K562 (cell line): ENCODE measurements around the gene ZNF224. TPM values are rescaled to one million over a fixed set of nuclear protein-coding genes. Genes with fewer than 3 reads are reported as not detected.

ENCODE experiments used
- MTA1 ChIP-seq: fragments of 450-650 bp; IDR thresholded peaks from 2 replicates; pipeline ENCODE4 v1.6.1; 2017; ENCODE audit warnings: borderline replicate concordance
- NR2C1 ChIP-seq, 2 experiments: fragments of 450-650 bp; IDR thresholded peaks; 2 replicates each; pipeline ENCODE4 v1.6.1; 2017; ENCODE audit warnings: mild to moderate bottlenecking in 2 of 2, antibody characterized with exemption in 1 of 2, inconsistent platforms in 1 of 2, missing compliant biosample characterization in 1 of 2, missing genetic modification characterization in 1 of 2
- POLR2AphosphoS2 ChIP-seq: IDR thresholded peaks from 2 replicates; pipeline ENCODE4 v1.6.1; 2012; ENCODE audit warnings: low read length, improper control_type of control experiment
- POLR2AphosphoS5 ChIP-seq: IDR thresholded peaks from 2 replicates; pipeline ENCODE4 v1.6.1; 2011; ENCODE audit warnings: mild to moderate bottlenecking, low read depth, low read length, moderate library complexity; ENCODE audit not compliant: control insufficient read depth, insufficient read depth
- POLR2B ChIP-seq: fragments of 450-650 bp; IDR thresholded peaks from 2 replicates; pipeline ENCODE4 v1.6.1; 2018; ENCODE audit warnings: low read depth; ENCODE audit not compliant: partially characterized antibody
- TEAD4 ChIP-seq, 2 experiments: sonication (generic) in 1 of 2; formaldehyde crosslinking in 1 of 2; IDR thresholded peaks; 2 replicates each; pipeline versions ENCODE4 v1.6.1 to v1.8.0; 2012 to 2022; ENCODE audit warnings: borderline replicate concordance in 1 of 2, inconsistent platforms in 1 of 2, low read length in 1 of 2, mild to moderate bottlenecking in 1 of 2, missing genetic modification reagents in 1 of 2
- U2AF1 ChIP-seq: fragments of 200-400 bp; formaldehyde crosslinking; optimal IDR thresholded peaks from 2 replicates; pipeline ENCODE3; 2017; ENCODE audit warnings: mild to moderate bottlenecking, low read depth, low read length, moderate library complexity
- ZNF644 ChIP-seq: fragments of 200-800 bp; sonication (Bioruptor generic); IDR thresholded peaks from 2 replicates; pipeline ENCODE4 v1.6.1; 2016; ENCODE audit warnings: low read depth, missing genetic modification characterization, missing compliant biosample characterization
- polyA plus RNA-seq, 8 experiments: library from polyadenylated mRNA; depleted of rRNA in 4 of 8; stranded (reverse) in 5 of 8; unstranded in 3 of 8; fragments of >200 nt; fragmentation: Nextera tagmentation in 2 of 8; fragmentation: Illumina TruSeq in 1 of 8; extraction: Ambion mirVana in 2 of 8; extraction: Trizol in 1 of 8; gene quantifications; 2 replicates each; pipeline versions ENCODE4 v1.2.1 to v1.2.3, GENCODE V29; 2011 to 2014; ENCODE audit warnings: inconsistent platforms in 1 of 8, missing spikeins in 1 of 8
- total RNA-seq, 7 experiments: library from RNA; depleted of rRNA in 6 of 7; stranded (reverse); fragments of >200 nt in 6 of 7; fragmentation: Illumina TruSeq in 2 of 7; extraction: Trizol in 2 of 7; gene quantifications; 2 replicates each; pipeline versions ENCODE4 v1.2.1 to v1.2.3, GENCODE V29; 2011 to 2021; ENCODE audit warnings: low replicate concordance in 1 of 7
- TF ChIP-seq, protein P1 (sequence below): sonication (generic); formaldehyde crosslinking; IDR thresholded peaks from 2 replicates; pipeline ENCODE4 v1.8.1; 2022; ENCODE audit warnings: missing genetic modification reagents
- TF ChIP-seq, protein P2 (sequence below): fragments of 250-450 bp; sonication (Bioruptor Pico); IDR thresholded peaks from 2 replicates; pipeline ENCODE4 v1.4.0; 2020
- TF ChIP-seq, protein P3 (sequence below): IDR thresholded peaks from 3 replicates; pipeline ENCODE4 v1.6.1; 2011; ENCODE audit warnings: borderline replicate concordance, mild to moderate bottlenecking, moderate library complexity; ENCODE audit not compliant: insufficient read length; ENCODE audit errors: extremely low read depth
- TF ChIP-seq, protein P4 (sequence below): fragments of 250-450 bp; sonication (Bioruptor Pico); IDR thresholded peaks from 2 replicates; pipeline ENCODE4 v1.5.0; 2020; ENCODE audit warnings: mild to moderate bottlenecking

Gene ZNF224
- total and polyA plus RNA-seq, 9 of the 15 experiments (the other 6 are each of a cell fraction or from before 2014, with no cell fraction given): 4.4 to 15.6 (median 10.0) TPM

DNA sequence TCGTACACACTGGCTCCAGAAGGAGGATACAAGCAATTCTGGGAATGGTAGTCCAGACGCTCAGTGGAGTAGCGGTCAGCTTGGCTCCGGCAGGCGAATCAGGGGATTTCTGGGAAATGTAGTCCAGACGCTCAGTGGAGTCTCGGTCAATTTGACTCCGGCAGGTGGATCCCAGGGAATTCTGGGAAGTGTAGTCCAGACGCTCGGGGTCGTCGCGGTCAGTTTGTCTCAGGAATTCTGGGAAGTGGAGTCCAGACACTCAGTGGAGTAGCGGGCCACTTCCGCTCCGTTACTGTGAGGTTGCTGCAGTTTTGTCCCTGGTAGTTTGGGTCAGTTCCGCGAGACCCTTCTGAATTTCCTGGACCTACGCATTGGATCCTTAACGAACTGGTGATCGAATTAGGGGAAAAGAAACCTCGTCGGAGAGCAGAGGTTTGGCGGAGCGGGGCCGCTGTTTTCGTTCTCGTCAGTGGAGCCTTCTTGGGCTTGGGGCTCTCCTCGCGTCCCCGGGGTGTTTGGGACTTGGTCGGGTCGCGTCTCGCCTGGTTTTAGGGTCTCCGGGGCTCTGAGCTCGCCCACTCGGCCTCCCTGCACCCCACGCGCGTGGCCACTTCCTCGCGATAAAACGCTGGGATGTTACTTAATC is 19.1 kb downstream of the ZNF224 start, which contains the start of gene ZNF225 (continued):
- TF ChIP-seq, protein P1, sequence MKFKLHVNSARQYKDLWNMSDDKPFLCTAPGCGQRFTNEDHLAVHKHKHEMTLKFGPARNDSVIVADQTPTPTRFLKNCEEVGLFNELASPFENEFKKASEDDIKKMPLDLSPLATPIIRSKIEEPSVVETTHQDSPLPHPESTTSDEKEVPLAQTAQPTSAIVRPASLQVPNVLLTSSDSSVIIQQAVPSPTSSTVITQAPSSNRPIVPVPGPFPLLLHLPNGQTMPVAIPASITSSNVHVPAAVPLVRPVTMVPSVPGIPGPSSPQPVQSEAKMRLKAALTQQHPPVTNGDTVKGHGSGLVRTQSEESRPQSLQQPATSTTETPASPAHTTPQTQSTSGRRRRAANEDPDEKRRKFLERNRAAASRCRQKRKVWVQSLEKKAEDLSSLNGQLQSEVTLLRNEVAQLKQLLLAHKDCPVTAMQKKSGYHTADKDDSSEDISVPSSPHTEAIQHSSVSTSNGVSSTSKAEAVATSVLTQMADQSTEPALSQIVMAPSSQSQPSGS: no peak
- TF ChIP-seq, protein P2, sequence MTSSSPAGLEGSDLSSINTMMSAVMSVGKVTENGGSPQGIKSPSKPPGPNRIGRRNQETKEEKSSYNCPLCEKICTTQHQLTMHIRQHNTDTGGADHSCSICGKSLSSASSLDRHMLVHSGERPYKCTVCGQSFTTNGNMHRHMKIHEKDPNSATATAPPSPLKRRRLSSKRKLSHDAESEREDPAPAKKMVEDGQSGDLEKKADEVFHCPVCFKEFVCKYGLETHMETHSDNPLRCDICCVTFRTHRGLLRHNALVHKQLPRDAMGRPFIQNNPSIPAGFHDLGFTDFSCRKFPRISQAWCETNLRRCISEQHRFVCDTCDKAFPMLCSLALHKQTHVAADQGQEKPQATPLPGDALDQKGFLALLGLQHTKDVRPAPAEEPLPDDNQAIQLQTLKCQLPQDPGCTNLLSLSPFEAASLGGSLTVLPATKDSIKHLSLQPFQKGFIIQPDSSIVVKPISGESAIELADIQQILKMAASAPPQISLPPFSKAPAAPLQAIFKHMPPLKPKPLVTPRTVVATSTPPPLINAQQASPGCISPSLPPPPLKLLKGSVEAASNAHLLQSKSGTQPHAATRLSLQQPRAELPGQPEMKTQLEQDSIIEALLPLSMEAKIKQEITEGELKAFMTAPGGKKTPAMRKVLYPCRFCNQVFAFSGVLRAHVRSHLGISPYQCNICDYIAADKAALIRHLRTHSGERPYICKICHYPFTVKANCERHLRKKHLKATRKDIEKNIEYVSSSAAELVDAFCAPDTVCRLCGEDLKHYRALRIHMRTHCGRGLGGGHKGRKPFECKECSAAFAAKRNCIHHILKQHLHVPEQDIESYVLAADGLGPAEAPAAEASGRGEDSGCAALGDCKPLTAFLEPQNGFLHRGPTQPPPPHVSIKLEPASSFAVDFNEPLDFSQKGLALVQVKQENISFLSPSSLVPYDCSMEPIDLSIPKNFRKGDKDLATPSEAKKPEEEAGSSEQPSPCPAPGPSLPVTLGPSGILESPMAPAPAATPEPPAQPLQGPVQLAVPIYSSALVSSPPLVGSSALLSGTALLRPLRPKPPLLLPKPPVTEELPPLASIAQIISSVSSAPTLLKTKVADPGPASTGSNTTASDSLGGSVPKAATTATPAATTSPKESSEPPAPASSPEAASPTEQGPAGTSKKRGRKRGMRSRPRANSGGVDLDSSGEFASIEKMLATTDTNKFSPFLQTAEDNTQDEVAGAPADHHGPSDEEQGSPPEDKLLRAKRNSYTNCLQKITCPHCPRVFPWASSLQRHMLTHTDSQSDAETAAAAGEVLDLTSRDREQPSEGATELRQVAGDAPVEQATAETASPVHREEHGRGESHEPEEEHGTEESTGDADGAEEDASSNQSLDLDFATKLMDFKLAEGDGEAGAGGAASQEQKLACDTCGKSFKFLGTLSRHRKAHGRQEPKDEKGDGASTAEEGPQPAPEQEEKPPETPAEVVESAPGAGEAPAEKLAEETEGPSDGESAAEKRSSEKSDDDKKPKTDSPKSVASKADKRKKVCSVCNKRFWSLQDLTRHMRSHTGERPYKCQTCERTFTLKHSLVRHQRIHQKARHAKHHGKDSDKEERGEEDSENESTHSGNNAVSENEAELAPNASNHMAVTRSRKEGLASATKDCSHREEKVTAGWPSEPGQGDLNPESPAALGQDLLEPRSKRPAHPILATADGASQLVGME: no peak
- TF ChIP-seq MTA1: peak; percentile 72; the same call in 1 of the 2 replicates
- TF ChIP-seq TEAD4 (IDR thresholded peaks at IDR 0.05; ENCODE audit: low read length): 0 out of 2 replicates have a peak, but pooled peaks have one; percentile 18
- TF ChIP-seq TEAD4 (CRISPR knock-in tag; IDR thresholded peaks at IDR 0.05; ENCODE audit: borderline replicate concordance): no peak
- TF ChIP-seq POLR2AphosphoS5: peak; percentile 56; the same call in 1 of the 2 replicates
- peak; percentile 72 for TF ChIP-seq POLR2B
- TF ChIP-seq, protein P3, sequence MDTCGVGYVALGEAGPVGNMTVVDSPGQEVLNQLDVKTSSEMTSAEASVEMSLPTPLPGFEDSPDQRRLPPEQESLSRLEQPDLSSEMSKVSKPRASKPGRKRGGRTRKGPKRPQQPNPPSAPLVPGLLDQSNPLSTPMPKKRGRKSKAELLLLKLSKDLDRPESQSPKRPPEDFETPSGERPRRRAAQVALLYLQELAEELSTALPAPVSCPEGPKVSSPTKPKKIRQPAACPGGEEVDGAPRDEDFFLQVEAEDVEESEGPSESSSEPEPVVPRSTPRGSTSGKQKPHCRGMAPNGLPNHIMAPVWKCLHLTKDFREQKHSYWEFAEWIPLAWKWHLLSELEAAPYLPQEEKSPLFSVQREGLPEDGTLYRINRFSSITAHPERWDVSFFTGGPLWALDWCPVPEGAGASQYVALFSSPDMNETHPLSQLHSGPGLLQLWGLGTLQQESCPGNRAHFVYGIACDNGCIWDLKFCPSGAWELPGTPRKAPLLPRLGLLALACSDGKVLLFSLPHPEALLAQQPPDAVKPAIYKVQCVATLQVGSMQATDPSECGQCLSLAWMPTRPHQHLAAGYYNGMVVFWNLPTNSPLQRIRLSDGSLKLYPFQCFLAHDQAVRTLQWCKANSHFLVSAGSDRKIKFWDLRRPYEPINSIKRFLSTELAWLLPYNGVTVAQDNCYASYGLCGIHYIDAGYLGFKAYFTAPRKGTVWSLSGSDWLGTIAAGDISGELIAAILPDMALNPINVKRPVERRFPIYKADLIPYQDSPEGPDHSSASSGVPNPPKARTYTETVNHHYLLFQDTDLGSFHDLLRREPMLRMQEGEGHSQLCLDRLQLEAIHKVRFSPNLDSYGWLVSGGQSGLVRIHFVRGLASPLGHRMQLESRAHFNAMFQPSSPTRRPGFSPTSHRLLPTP: no peak
- TF ChIP-seq, protein P4, sequence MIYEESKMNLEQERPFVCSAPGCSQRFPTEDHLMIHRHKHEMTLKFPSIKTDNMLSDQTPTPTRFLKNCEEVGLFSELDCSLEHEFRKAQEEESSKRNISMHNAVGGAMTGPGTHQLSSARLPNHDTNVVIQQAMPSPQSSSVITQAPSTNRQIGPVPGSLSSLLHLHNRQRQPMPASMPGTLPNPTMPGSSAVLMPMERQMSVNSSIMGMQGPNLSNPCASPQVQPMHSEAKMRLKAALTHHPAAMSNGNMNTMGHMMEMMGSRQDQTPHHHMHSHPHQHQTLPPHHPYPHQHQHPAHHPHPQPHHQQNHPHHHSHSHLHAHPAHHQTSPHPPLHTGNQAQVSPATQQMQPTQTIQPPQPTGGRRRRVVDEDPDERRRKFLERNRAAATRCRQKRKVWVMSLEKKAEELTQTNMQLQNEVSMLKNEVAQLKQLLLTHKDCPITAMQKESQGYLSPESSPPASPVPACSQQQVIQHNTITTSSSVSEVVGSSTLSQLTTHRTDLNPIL (CRISPR knock-in tag): no peak
- no peak for TF ChIP-seq POLR2AphosphoS2
- no peak for TF ChIP-seq U2AF1
- TF ChIP-seq NR2C1 (IDR thresholded peaks at IDR 0.05): peak; percentile 96
- TF ChIP-seq NR2C1 (tag; IDR thresholded peaks at IDR 0.05): peak; percentile 99
- peak; percentile 96 for TF ChIP-seq ZNF644
